GM19452 (cell line): ENCODE measurements around the gene GRIN2A.

ENCODE experiments used
- ATAC-seq: cut with Tn5 transposase; IDR thresholded peaks from one replicate; pipeline ENCODE4 v1.9.1; 2021; ENCODE audit not compliant: unreplicated experiment

GRIN2A gene

DNA sequence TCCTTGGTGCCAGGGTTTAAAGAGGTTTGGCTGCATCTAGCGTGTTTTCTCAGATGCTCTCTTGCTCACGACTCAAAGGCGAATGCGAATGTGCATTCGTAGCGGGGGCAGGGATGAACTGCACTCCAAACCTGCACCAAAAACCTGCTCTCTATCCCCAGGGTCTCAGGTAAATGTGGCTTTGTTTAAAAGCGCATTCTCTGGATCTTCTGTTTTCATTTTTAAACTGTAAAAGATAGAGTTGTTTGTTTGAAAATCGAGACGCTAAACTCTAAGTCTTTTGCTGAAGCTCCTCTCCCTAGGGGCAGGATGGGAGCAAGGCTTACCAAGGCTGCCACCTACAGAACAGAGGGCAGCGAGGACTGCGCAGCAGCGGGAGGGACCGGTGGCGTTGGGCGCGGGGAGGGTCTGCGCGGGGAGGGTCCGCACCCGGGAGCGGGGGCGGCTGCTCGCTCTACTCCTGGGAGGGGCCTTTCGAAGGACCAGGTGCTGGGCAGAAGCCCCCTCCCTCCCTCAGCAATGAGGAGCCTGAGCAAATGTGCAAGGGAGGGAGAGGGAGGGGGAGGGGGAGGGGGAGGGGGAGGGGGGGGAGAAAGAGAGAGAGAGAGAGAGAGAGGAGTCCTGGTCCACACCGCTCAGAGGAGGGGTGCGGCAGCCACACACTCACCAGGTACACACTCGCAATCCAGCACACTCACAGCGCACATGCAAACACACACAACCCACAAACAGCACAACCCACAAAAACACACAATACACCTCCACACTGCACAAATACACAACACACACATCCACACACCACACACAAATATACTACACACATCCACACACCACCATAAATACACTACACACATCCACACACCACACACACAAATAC is 142.8 kb downstream of the GRIN2A start:
- no peak for ATAC-seq

DNA sequence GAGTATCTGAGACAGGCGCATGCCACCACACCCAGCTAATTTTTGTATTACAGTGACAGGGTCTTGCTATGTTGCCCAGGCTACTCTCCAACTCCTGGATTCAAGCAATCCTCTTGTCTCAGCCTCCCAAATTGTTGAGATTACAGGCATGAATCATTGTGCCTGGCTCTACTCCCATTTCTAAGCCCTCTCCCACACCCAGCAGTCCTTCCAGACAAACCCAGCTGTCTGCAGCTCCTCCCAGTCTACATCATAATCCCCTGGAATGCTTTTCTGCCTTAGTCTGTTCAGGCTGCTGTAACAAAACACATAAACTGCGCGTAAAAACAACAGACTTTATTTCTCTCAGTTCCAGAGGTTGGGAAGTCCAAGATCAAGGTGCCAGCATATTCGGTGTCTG is 144.5 kb downstream of the GRIN2A start:
- ATAC-seq = no peak

DNA sequence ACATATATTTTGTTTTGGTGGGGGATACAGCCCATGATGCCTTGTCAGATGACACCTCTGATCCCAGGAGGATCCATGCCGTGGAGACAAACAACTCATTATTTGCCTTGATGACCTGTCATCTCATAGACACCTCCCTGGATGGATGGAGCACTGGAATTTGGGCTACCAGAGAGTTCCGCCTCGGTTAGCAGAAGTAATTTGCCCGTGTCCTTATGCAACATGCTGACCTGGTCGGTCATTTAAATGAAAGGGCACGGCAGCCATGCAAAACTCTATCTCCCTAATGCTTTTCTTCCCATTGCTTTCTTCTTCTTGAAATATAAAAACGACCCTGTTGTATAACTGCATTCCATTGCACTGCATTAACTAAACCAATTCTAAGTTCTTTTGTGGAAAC is 145.3 kb downstream of the GRIN2A start:
- ATAC-seq = no peak

DNA sequence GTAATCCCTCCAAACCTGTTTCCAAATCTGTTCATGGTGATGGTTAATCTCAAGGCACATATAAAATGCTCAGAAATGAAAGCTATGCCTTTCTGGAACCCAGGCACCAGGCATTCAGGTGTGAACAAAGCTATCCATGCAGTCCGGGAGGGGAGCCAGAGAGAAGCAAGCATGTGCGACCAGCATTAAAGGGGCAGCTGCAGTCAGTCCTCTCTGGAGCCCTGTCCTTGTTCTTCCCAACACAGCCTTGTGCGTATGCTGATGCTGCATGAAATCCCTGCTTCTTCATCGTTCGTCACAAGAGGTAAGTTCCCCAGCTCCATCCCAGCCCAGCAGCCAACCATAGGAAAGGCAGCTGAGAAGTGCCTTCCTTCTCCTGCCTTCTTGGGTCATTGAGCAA is 148.7 kb downstream of the GRIN2A start:
- no peak for ATAC-seq

DNA sequence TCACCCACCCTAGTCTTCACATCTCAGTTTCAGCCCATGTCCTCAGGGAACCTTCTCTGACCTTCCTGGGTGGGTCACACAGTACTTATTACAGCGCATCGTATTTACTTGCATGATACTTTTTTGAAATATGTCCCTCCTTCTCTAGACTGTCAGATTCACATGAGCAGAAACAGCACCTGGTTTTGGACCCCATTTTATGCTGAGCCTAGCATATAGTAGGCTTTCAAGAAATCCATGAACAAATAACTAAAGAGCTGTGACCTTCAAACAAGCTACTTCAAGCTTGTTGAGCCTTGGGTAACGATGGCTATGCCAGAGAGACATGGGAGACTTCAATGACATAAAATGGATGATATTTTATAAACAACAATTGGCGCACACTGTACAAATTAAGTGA is 150.3 kb downstream of the GRIN2A start:
- ATAC-seq = no peak

DNA sequence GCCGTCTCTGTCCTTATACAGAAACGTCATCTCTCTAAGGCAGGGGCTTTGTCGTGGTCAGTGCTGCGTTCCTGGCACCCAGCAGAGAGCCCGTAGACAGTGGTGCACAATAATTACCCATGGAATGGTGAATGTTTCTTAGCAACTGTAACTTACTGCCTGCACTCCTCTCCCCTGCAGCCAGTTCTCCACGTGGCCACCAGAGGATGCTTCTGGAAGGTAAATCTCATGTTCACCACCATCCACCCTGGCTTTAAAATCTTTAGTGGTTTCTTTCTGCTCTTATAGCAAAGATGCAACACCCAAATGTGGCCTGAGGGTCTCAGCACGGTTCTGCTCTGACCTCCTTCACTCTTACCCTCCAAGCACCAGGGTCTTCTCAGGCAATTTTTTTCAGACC is 150.8 kb downstream of the GRIN2A start:
- no peak for ATAC-seq

DNA sequence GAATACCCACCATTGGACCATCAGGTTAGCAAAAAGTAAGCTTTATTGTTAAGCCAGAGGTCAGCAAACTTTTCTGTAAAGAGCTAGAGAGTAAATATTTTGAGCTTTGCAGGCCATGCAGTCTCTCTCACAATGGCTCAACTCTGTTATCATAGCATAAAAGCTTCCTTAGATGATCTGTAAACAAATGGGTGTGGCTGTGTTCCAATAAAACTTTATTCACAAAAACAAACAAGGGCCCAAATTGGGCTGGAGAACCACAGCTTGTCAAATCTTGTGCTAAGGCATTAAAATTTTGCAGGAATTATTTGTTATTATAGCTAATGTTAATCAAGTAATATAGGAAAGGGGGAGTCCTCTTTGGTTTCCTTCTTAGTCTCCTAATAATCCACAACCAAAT is 153.6 kb downstream of the GRIN2A start:
- no peak for ATAC-seq

DNA sequence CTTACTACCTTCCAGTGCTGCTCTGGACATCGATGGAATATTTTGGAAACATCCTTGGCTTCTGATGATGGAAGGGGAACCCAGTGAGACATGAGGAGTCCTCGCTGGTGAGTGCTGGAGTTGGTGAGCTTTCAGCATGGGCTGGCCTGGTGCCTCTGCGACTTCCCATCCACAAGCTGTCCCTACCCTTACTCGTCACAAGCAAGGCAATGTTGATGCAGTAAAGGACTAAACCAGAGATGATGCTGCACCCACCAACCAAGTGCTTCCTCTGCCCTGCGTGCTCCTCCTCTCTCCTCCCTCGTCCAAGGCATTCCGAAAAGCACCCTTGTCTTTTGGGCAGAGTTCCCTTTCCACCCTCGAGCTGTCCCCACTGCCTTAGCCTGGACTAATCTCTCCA is 154.7 kb downstream of the GRIN2A start:
- ATAC-seq = no peak

DNA sequence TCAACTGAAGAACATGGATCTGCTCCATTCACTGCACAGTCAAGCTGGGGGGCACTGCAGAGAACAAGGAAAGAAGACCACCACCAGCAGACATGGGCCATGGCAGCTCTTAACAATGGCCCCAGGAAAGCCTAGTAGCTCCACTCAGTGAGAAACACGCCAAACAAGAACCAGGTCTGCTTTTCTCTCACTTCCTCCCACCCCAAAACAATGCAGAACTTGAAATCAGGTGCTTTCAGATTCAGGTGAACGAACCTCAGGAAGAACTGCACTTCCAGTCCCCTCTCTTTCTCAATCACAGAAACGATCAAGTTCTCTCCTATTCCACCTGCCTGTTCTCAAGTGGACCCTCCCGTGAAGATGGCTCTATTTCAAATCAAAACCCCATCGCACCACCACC is 155.6 kb downstream of the GRIN2A start:
- ATAC-seq = no peak

DNA sequence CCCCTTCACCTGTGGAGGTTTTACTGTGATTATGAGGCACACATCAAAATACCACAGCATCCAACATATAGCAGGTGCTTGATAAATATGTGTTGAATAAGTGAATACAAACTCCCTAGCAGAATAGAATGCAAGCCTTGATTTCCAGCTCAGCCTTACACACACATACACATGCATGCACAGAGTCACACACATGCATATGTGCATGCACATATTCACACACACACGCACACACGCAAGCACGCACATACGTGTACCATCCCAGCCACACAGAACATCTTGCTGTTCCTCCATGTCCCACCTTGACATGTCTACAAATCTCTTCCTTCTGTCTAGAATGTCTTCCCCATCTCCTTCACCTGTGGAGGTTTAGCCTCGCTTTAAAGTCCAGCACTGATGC is 160.1 kb downstream of the GRIN2A start:
- ATAC-seq = no peak

DNA sequence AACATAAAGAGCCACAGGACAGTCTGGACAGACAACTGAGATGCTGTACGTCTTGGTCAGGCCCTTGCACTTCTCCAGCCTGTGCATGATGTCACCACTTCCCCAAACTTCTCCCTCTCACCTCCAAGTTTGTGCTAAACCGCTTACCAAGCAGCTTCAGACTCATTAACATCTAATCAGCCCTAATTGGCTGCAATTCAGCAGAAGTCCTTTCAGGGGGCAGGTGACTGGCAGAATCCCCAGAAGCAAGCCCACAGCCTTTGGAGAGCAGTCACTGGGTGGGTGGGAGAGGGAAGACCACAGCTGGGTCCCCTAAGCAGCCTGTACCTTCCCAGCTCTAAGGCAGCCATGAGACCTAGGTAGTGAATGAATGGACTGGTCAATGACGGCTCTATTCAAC is 161.4 kb downstream of the GRIN2A start:
- no peak for ATAC-seq

DNA sequence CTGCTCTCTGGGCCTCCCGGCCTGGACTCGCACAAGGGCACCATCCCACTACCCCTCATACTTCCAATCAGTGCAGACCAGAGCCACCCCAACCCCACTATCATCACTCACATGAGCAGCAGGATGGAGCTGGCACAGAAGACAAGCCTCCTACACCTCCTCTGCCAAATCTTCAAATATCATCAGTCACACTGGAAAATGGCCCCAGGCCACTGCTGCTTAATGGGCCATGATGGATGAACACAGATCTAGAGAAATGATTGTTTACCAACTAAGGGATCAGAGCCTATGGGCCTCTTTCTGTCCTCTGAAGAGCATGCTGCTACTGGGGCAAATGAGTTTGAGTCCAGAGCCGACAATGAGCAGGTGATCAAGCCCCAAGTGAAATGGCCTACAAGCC is 165.5 kb downstream of the GRIN2A start:
- no peak for ATAC-seq

DNA sequence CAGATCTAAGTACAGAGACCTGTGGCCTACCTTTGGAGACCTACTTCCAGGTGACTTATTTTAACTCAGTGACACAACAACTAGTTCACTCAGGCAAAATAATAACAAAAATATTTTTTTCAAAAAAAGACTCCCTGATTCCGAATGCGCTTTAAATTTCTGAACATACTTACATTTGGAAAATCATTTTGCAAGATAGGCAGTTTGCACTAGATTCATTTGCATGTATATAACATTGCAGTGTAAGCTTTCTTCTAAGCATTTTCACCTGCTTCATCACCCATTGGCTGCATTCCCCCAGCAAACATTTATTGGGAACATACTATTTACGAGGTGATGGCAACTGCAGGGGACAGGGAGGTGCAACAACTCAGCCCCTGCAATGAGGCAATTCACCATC is 166.8 kb downstream of the GRIN2A start:
- ATAC-seq = no peak

DNA sequence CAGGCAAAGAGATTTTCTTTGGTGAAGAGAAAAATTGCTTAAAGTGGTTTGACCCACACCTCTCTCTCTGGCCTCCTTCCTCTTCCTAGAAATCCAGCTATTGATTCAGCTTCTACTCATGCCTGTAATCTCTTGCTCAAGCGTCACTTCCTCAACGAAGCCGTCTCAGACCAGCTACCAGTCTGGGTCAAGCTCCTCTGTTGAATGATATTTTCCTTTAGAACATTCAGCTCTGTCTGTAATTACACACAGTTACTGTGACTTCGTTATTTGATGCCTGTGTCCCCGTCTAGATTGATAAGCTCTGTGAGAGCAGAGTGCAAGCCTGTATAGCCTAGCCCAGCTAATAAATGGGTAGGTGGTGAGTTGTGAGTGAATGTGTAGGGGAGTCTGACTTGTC is 168.5 kb downstream of the GRIN2A start:
- ATAC-seq = no peak

DNA sequence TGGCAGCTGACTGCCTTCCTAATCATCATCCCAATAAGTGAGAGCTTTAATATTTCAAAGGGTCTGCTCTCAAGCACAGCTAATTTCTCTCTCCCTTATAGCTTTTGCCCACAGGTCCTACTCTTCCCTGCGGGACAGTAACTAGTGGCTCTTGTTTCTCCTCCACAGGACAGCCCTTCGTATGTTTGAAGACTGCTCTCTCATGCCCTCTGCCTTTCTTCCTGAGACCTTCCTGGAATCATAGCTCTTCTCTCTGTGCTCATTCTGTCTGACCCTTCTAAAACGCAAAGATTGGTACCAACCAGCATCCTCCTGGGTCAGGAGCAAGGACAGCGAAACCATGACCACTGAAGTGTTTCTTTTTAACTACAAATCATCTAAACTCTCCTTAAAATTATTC is 168.9 kb downstream of the GRIN2A start:
- ATAC-seq = no peak

DNA sequence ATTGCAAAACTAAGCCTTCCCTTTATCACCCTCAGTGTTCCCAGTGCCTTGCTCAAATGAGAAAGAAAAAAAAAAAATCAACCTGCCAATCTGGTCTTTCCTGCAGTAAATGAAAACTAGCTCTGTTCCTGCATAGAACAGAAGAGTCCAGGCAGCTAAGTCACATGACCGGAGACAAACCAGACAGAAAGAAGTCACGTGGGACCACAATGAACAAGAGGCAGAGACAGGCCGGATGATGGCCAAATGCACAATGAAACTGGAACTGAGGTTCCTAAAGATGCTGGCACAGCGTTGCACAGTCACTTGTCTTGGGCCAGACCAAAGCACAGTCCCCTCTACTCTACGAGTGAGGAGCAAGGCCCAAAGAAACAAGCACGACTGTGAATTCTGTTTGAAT is 172.5 kb downstream of the GRIN2A start:
- ATAC-seq = no peak

DNA sequence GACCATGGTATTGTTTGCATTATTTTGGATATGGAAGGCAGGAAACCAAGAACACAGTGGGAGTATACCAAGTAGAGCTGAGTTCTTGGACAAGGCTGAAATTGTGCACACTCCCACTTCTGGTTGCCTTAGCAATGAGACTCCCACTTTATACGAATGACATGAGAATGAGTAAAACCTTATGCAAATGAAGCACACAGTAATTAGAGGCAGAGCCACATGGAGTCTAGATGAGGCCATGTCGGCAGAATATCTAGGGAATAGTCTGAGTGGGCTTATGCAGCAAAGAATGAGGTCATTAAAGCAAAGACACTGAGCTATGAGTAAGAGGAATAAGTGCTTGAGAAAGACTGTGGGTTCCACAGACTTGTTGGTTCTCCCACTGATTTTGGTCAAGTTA is 178.7 kb downstream of the GRIN2A start:
- ATAC-seq = no peak

DNA sequence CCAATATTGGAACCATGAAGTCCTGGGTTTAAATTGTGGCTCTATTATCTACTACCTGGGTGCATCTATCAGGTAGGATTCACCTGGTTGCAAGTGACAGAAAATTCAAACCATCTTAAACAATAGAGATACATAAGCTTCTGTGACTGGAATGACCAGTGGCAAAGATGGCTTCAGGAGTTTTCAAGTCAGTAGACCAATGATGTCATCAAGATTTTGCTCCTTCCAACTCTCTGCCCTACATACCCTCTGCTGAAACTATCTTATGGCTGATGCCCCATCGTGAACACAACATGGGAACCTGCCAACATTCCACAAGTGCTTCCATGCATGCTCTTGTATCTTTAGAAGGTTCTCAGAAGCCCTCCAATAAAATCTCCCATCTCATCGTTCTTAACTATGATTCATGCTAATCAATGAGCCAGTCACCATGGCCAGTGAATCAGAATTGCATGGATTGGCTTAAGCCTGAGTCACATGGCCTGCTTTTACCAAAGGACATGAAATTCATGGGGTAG is 180.9 kb downstream of the GRIN2A start:
- no peak for ATAC-seq

DNA sequence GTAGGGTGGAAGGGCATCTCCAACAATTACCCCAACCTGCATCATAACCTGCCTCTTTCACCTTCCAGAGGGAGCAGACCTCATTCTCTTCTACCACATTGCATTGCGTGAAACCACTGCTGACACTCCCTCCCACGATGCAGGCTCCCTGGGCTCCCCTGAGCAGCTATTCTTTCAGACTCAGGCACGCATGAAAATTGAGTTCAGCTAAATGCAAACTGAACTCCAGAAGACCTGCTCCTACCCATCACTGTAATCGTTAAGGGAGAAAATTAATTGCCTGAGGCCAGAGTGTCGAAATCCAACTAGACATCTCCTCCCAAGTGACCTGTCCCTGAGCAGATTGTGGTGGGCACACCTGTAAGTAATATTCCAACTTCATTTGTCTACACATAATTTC is 186.0 kb downstream of the GRIN2A start:
- no peak for ATAC-seq

DNA sequence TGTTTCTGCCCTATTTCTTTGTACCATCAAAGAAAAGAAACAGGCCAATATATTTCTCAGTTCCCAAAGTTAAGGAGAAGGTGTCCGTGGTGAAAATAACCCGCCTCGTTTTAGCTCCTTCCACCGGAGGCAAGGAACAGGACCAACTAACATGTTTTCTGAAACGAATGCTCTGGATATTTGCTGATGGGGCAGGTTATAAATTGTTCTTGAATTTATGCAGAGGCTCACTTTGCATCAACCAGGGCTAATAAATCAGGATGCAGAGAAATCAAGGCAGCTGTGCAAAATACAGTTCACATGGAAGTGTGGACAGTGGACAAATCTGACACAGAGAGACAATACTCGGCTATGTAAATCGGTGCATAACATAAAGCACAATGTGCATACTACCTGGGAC is 189.8 kb downstream of the GRIN2A start:
- no peak for ATAC-seq

DNA sequence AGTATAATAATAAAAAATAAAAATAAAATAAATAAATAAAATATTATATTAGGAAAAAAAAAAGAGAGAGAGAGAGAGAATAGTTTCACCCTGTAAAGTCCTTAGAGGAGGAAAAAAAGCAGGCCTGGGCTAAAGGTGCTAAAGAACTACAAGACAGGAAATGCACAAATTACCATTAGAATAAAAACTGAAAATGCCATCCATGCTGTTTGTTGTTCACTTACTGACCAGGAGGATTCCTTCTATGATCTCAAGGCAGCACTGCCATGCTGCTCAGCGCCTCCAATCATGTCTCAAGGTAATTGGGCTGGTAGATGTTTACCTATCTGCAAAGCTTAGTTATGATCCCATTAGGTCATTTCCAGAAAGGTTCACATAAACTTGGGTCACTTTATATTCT is 201.2 kb downstream of the GRIN2A start:
- no peak for ATAC-seq

DNA sequence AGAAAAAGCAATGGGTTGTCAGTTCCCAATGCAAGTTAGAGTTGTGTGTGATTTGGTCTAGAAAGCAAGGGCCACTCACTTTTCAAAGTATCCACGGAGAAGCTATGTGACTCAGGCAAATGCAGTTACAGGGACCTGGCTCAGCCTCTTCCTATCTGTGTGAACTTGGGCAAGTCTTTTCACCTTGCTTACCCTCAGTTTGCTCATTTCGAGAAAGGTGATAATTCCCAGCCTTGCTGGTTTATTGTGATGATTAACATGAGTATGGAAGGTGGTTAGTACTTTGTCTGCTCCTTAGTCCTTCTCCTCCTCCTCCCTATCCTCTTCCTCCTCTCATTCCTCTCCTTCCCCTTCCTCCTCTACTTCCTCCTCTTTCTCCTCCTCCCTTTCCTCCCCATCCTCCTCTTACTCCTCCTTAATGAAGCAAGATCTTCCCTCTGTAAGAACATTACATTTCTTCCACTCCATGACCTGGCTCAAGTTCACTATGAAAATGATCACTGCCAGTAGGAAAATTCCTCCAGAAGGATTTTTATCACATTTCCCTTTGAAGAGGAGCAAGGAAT is 204.0 kb downstream of the GRIN2A start:
- no peak for ATAC-seq
